Left renal pelvis (tissue), 4 donors: ENCODE measurements around the gene MAN2A1. TPM values are rescaled to one million over a fixed set of nuclear protein-coding genes. Genes with fewer than 3 reads are reported as not detected.

Source experiments
- DNase-seq, 4 donors: peaks; one replicate each; pipeline ENCODE4 v3.0.0-alpha.2; 2013; ENCODE audit warnings: low read depth in 4 of 4, low spot score in 3 of 4
- polyA plus RNA-seq, 4 donors: library from polyadenylated mRNA; unstranded; fragments of 120-200 nt; gene quantifications; one replicate each; pipeline ENCODE4 v1.2.1, GENCODE V29; 2013; ENCODE audit not compliant: insufficient read length in 4 of 4

Gene MAN2A1
- polyA plus RNA-seq, 4 donors = 31.3 to 82.6 (median 73.3) TPM

DNA sequence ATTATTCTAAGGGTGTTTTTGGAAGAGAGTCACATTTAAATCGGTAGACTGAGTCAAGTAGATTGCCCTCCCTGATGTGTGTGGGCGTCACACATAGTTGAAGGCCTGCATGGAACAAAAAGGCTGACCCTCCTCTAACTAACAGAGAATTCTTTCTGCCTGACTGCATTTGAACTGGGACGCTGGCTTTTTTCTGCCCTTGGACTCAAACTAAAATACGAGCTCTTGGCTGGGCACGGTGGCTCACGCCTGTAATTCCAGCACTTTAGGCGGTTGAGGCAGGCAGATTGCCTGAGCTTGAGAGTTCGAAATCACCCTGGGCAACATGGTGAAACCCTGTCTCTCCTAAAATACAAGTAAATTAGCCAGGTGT lies 209.4 kb downstream of the MAN2A1 start:
- DNase-seq = no peak

DNA sequence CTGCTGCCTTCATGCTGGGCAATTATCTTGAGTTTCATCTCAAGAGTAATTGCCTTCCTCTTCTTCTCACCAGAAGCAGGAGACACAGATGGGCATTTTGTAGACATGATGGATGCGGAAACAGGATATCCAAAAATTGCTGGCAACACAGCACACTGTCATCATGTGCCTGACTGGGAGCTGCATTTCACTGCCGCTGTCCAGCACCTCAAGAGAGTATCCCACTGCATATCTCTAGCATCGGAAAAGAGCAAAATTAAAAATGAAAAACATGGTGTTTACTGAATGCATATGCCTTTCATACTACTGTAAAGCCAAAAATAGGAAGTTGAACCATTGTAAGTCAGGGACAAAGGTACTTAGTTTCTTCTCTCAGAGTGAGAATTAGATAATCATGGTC lies 210.7 kb downstream of the MAN2A1 start:
- no peak for DNase-seq

DNA sequence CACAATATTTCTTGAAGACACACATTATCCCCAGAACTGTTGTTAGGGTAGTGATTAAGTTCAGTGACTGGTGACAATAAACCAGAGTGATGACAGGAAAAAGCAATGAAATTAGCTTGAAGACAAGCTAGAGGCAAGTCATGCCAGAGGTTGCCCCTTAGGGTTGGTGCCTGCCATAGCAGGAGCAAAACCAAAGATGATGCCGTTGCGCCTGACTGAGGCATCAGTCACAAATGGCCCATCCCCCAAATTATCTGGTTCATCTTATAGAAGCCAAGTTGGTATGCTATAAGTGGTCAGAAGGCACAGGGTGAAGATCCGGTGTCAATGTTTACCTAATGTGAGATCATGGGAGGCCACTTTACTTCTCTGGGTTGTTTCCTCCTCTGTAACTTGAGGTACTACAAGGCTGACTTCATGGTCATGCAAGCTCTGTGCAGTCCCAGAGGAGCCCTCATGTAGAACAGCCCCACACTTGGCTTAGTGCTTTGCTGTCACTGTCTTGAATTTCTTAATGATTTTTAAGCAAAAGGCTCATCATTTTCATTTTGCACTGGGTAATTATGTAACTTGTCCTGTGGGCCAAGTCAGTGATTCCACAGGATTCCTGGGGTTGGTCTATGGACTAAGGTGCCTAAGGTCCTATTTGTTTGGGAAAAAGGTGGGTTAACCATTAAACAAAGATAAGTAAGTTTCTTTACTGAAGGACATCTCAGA lies 211.3 kb downstream of the MAN2A1 start:
- no peak for DNase-seq

DNA sequence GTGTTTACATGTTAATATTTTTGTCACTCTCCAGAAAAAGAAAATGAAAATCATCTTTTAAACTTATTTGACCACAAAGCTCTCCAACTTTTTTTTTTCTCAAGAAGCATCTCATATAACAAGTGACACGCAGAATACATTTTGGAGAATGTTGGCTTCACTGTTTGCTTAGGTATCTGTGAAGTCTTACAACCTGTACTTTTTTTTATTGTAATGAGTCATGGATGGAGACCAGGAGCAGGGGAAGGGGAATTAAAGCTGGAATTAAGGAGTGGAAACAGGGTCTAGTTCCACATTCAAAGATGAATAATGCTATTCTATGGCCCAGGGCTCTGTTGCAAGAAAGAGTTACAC lies 211.9 kb downstream of the MAN2A1 start:
- DNase-seq = no peak

DNA sequence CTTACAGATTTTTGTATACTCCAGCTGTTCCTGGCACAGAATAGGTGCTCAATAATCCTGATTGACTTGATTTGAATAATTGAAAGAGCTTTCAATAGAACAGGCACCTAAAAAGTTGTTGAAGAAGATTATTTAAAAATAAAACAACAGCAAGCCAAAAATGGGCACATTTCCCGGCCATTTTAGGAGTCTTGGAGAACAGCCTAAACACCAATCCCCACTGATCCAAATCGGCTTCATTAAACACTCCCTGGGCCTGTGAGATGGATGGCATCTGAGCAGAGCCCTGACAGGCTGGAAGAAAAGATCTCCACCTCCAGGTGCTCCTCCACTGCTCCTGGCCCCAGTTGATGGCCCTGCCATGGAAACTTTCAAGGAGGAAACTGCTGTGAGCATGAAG lies 213.3 kb downstream of the MAN2A1 start:
- no peak for DNase-seq

DNA sequence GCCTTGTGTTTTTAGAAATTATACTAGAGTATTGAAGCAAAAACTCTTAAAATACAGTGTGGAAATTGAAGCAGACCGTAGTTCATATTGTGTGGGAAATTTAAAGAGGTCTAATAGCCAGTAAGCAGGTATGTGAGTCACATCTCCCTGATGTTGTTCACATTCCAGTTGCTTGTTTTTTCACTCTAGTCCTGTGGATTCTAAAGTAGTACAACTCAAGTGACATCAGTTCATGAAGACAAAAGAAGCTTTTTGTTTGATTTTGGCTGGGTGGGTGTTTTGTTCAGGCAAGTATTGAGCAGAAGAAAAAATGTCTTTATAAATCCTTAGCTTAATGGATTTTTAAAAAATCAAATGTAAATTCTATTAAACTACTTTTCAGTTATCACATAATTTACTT lies 216.2 kb downstream of the MAN2A1 start:
- DNase-seq = no peak

DNA sequence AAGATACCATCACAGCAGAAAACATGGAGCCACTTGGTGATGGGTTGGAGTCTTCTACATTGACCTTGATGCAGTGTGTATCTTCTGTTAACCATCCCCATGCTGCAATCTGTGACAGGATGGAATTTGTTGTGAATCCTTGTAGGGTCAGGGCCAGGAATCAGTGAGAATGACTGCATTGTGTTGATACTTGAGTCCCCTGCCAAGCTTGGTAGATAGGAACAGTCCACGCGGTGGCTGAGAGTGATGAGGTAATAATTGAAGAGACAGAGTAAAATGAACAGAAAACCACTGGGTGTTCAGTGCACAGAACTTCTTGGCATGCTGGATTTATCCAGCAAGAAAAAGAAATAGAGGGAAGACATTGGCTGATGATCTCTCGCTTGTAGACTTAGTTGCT lies 217.5 kb downstream of the MAN2A1 start:
- no peak for DNase-seq

DNA sequence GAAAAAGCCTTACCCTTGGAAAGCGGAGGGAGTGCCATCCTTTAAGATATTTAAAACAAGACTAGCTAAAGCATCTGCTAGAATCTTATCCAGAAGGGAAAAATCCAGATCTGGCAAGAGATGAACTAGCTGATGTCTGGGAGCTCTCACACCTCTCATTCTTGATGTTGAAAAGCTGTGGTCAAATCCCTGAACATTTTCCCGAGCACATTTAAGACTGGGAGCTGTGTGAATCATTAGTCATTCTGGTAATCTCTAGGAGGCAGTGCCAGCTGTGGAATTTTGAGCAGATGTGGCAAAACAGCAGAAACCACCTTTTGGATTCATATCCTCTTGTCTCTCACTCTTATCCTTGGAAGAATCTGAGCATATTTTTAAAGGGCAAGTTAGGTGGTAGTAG lies 218.0 kb downstream of the MAN2A1 start:
- no peak for DNase-seq

DNA sequence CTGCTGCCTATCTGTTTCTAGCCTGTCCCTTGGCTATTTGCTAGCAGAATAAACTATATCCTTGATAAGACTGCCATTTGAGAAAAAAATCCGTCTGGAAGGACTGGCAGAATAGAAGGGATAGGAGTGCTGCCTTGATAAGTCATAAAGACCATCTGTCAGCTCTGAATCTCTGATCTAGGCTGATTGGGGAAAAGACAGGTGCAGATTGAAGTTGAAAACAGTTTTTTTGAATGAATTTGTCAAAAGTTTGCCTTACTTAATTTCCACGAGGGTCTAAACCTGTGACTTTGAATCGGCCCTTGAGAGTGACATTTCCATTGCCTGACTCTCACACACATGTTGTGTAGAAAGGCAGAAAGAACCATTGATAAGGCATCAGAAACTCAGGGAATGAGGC lies 218.6 kb downstream of the MAN2A1 start:
- DNase-seq = no peak

DNA sequence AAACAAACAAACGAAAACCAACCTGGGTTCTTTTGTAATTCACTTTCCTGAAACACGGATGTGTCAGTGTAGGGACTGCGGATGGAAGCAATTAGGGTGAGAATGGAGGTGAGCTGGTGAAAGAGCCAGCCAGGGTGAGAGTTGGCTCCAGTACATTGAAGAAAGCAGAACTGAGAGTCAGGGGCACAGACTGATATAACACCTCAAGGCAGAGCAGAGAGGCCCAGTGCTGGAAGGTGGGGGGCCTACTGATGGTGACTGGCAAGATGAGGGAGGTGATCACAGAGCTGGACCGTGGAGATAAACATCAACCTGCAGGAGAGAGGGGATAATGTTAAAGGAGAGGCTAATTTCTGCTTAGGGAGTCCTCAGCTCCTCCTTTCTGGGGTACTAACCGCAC lies 221.1 kb downstream of the MAN2A1 start:
- DNase-seq = no peak

DNA sequence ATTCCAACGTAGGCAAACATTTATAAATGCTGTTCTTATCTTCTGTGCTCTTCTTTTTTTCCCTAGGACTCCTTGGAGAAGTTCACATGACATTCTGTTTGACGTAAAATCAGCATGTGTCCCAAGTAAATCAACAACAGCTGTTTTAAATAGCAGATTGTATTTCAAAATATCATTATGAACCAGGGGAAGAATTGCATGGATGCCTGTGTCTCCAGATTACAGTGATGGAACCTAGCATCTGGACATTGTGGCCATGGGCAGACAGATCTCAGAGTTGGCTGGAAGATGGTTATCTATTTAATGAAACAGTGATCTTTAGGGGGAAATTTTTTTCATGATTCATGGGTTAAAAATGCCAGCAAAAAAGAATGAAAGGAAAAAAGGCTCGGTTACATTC lies 222.0 kb downstream of the MAN2A1 start:
- DNase-seq = no peak

DNA sequence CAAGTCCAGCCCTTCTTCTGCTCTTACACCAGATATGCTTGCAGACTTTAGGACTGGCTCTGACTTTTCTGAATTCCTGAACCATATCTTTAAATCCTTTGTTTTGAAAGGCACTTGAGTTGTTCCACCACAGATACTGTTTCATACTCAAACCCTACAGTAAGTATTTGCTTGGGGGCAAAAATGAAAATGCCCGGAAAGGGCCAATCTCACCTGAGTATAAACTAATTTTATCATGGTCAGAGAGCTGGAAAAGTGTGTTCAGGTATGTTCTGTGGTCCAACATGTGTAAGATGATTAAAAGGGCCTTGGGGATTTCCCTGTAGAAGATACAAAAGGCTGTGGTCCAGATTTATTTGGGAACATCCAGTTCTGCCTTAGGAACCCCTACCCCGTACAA lies 225.2 kb downstream of the MAN2A1 start:
- no peak for DNase-seq

DNA sequence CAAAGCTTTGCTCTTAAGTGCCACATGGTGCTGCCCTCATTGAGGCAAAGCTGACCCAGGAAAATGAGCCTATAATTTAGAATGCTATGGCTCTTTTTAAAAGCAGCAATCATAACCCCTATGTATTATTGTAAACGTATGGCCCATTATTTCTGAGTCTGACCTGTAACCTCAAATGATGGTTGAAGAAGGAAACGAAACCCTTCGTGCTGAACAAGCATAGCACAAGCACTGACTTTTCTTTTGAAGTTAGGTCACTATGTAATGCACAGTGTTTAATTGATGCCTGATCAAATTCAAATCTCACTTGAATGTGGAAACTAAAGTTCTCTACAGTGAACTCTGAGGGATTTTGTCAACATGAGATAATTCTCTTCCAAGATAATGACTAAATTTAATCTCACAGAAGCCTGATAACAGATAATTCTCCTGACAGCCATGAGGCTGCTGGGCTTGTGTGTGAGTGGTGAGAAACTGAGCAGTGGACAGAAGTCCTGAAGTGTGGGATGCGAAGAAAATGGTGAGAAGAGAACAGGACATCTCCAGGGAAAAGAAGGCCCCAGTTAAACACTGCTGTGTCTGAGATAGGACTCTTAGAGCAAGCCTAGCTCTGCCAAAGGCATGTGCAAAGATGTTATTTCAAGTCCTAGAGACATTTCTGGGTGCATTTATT lies 226.9 kb downstream of the MAN2A1 start:
- no peak for DNase-seq
